ENCODE data around the gene ANO9.

- TF ChIP-seq EZH2phosphoT487 (IDR thresholded peaks at IDR 0.05; ENCODE audit: unreplicated experiment) (no peak), CTCF (conservative IDR thresholded peaks at IDR 0.05; ENCODE audit: low read depth in 2 of 2) (no peak), ZNF331 (CRISPR knock-in tag; IDR thresholded peaks at IDR 0.05; ENCODE audit: low read depth) (no peak), REST (IDR thresholded peaks at IDR 0.05; ENCODE audit: unreplicated experiment) (no peak), EZH2 (IDR thresholded peaks at IDR 0.05; ENCODE audit: low read depth, unreplicated experiment) (no peak)
Measured at GRCh38 chr11:479311-479710, 37.5 kb upstream of the ANO9 start.
